OCI-LY3 (cell line): ENCODE measurements around the gene HSF5.

Experiments
- EZH2phosphoT487 ChIP-seq: fragments of 200-600 bp; shearing (Covaris generic); IDR thresholded peaks from 2 replicates; pipeline ENCODE4 v1.6.1; 2018; ENCODE audit warnings: antibody characterized with exemption, mixed run types, low read depth
- TF ChIP-seq, protein P1 (sequence below): fragments of 200-600, 300-600 bp; sonication (generic); IDR thresholded peaks from 2 replicates; pipeline ENCODE4 v1.5.1; 2014; ENCODE audit warnings: antibody characterized with exemption, low read length, low read depth

DNA sequence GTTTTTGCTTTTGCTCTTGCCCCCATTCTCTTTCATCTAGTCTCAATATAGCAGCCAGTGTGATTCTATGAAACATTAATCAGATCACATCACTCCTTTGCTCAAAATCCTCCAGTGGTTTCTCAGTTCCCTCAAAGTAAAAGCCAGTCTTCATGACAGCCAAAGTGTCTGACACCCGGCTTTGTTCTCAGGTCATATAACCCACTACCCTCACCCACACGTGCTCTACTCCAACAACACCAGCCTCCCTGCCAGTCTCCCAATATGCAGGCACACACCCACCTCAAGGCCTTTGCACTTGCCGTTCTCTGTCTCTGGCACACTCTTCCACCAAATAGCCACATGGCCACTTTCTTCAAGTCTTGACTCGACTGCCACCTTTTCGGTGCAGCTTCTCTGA is 21.9 kb upstream of the HSF5 start:
- TF ChIP-seq, protein P1, sequence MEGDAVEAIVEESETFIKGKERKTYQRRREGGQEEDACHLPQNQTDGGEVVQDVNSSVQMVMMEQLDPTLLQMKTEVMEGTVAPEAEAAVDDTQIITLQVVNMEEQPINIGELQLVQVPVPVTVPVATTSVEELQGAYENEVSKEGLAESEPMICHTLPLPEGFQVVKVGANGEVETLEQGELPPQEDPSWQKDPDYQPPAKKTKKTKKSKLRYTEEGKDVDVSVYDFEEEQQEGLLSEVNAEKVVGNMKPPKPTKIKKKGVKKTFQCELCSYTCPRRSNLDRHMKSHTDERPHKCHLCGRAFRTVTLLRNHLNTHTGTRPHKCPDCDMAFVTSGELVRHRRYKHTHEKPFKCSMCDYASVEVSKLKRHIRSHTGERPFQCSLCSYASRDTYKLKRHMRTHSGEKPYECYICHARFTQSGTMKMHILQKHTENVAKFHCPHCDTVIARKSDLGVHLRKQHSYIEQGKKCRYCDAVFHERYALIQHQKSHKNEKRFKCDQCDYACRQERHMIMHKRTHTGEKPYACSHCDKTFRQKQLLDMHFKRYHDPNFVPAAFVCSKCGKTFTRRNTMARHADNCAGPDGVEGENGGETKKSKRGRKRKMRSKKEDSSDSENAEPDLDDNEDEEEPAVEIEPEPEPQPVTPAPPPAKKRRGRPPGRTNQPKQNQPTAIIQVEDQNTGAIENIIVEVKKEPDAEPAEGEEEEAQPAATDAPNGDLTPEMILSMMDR: no peak
- TF ChIP-seq EZH2phosphoT487: no peak
